Measurements from ENCODE around the gene ZDBF2. TPM values are rescaled to one million over a fixed set of nuclear protein-coding genes. Genes with fewer than 3 reads are reported as not detected.
"Not testable (repeated sequence)": the region's sequence is repeated elsewhere in the genome, so short reads cannot be mapped to it uniquely, and the experiment has no call there.

The ZDBF2 gene
- 2.9 and 6.4 TPM in 2 replicates for total RNA-seq

GRCh38 chr2:206274434-206275311 is at the start of gene ZDBF2:
ZDBF2 (plus strand) TSS chr2:206274663; CDS start chr2:206281850, 7,187 bp downstream.
- no peak for TF ChIP-seq CTCF (conservative IDR thresholded peaks at IDR 0.05; ENCODE audit: low read depth, low read length)
- DNase-seq (ENCODE audit: low read depth): no peak
- peak within 1 kb of the TSS; percentile 64 for H3K4me3 ChIP-seq (ENCODE audit: low read depth, low read length)

GRCh38 chr2:206225435-206226232 is 48.8 kb upstream of the ZDBF2 start:
- no peak overlapping the region for H3K4me3 ChIP-seq (ENCODE audit: low read depth, low read length)
- TF ChIP-seq CTCF (conservative IDR thresholded peaks at IDR 0.05; ENCODE audit: low read depth, low read length): no peak
- DNase-seq (ENCODE audit: low read depth): no peak

- not testable (repeated sequence) for H3K4me3 ChIP-seq (ENCODE audit: low read depth, low read length); DNase-seq (ENCODE audit: low read depth)
These were observed 45.8 kb upstream of the ZDBF2 start for GRCh38 chr2:206228636-206229035.

- no peak for DNase-seq (ENCODE audit: low read depth)
- H3K4me3 ChIP-seq (ENCODE audit: low read depth, low read length): no peak overlapping the region
- TF ChIP-seq CTCF (conservative IDR thresholded peaks at IDR 0.05; ENCODE audit: low read depth, low read length): no peak
These were observed 44.8 kb upstream of the ZDBF2 start for GRCh38 chr2:206229642-206230041.

- H3K4me3 ChIP-seq (ENCODE audit: low read depth, low read length): no peak overlapping the region
- no peak for DNase-seq (ENCODE audit: low read depth)
- TF ChIP-seq CTCF (conservative IDR thresholded peaks at IDR 0.05; ENCODE audit: low read depth, low read length): no peak
These were observed 44.3 kb upstream of the ZDBF2 start for GRCh38 chr2:206230060-206230762.

GRCh38 chr2:206231669-206232286 is 42.7 kb upstream of the ZDBF2 start:
- DNase-seq (ENCODE audit: low read depth): no peak
- no peak for TF ChIP-seq CTCF (conservative IDR thresholded peaks at IDR 0.05; ENCODE audit: low read depth, low read length)
- no peak overlapping the region for H3K4me3 ChIP-seq (ENCODE audit: low read depth, low read length)
